H4 (cell line): ENCODE results near the gene PCDHGB4. TPM values are rescaled to one million over a fixed set of nuclear protein-coding genes. Genes with fewer than 3 reads are reported as not detected.
"Not testable (repeated sequence)": the region's sequence is repeated elsewhere in the genome, so short reads cannot be mapped to it uniquely, and the experiment has no call there.

Source experiments
- DNase-seq: peaks from one replicate; pipeline ENCODE4 v3.0.0-alpha.2; 2015; ENCODE audit warnings: low spot score
- total RNA-seq: library from RNA; depleted of rRNA; stranded (reverse); fragments of >200 nt; shearing (Covaris generic); gene quantifications from 2 replicates; pipeline ENCODE4 v1.2.3, GENCODE V29; 2014

Gene PCDHGB4
- total RNA-seq, 1 experiment from 2014 or later: 0.21 TPM

- not testable (repeated sequence) for DNase-seq
Measured at GRCh38 chr5:141397756-141398551, 10.5 kb downstream of the PCDHGB4 start, which contains the start of gene PCDHGB5. Gene PCDHGB5 (plus strand): TSS chr5:141397947. CDS start chr5:141398128, 181 bp downstream.

- no peak for DNase-seq
Measured at GRCh38 chr5:141398608-141399007, 11.1 kb downstream of the PCDHGB4 start.

GRCh38 chr5:141399555-141400258 is 12.2 kb downstream of the PCDHGB4 start:
- no peak for DNase-seq

- DNase-seq: no peak
Measured at GRCh38 chr5:141402553-141403243, 15.2 kb downstream of the PCDHGB4 start, which contains the start of gene PCDHGA9. Gene PCDHGA9 (plus strand): TSS chr5:141402778. CDS start chr5:141402953, 175 bp downstream.

- no peak for DNase-seq
Measured at GRCh38 chr5:141403387-141403786, 15.9 kb downstream of the PCDHGB4 start.

- not testable (repeated sequence) for DNase-seq
Measured at GRCh38 chr5:141407790-141408505, 20.4 kb downstream of the PCDHGB4 start, which contains the start of gene PCDHGB6. Gene PCDHGB6 (plus strand): TSS chr5:141408021. CDS start chr5:141408203, 182 bp downstream.

- DNase-seq: no peak
Measured at GRCh38 chr5:141409598-141410306, 22.3 kb downstream of the PCDHGB4 start.

GRCh38 chr5:141411575-141411974 is 24.1 kb downstream of the PCDHGB4 start:
- no peak for DNase-seq

- DNase-seq: peak; percentile 33
Measured at GRCh38 chr5:141412854-141413539, 25.5 kb downstream of the PCDHGB4 start, which contains the start of gene PCDHGA10. Gene PCDHGA10 (plus strand): TSS chr5:141412987. CDS start chr5:141413176, 189 bp downstream.

- DNase-seq: no peak
Measured at GRCh38 chr5:141413540-141414069, 26.1 kb downstream of the PCDHGB4 start.

- not testable (repeated sequence) for DNase-seq
Measured at GRCh38 chr5:141414548-141415274, 27.2 kb downstream of the PCDHGB4 start.

- not testable (repeated sequence) for DNase-seq
Measured at GRCh38 chr5:141415275-141415618, 27.7 kb downstream of the PCDHGB4 start.

- DNase-seq: not testable (repeated sequence)
Measured at GRCh38 chr5:141417494-141418172, 30.1 kb downstream of the PCDHGB4 start, which contains the start of gene PCDHGB7. Gene PCDHGB7 (plus strand): TSS chr5:141417677. CDS start chr5:141417860, 183 bp downstream.

- DNase-seq: no peak
Measured at GRCh38 chr5:141419074-141419880, 31.8 kb downstream of the PCDHGB4 start.

- no peak for DNase-seq
Measured at GRCh38 chr5:141420855-141421488, 33.5 kb downstream of the PCDHGB4 start, which contains the start of gene PCDHGA11. Gene PCDHGA11 (plus strand): TSS chr5:141421051. CDS start chr5:141421228, 177 bp downstream.

- no peak for DNase-seq
Measured at GRCh38 chr5:141421489-141421855, 34.0 kb downstream of the PCDHGB4 start.

- DNase-seq: no peak
Measured at GRCh38 chr5:141422742-141423291, 35.3 kb downstream of the PCDHGB4 start.
